NCI-H1436 treated with DMSO at 0.1 percent for 48 hours (cell line): ENCODE data around the gene MIA2.

Experiments
- DNase-seq: peaks from one replicate; lab custom pipeline; 2025; lab: John Stamatoyannopoulos, UW

Gene MIA2

GRCh38 chr14:39384177-39384576 is 150.5 kb downstream of the MIA2 start:
- DNase-seq, result no peak

- DNase-seq, result no peak
These were observed 159.6 kb downstream of the MIA2 start for GRCh38 chr14:39393289-39393688.

GRCh38 chr14:39395555-39396254 is 162.0 kb downstream of the MIA2 start:
- DNase-seq, result no peak

DNA sequence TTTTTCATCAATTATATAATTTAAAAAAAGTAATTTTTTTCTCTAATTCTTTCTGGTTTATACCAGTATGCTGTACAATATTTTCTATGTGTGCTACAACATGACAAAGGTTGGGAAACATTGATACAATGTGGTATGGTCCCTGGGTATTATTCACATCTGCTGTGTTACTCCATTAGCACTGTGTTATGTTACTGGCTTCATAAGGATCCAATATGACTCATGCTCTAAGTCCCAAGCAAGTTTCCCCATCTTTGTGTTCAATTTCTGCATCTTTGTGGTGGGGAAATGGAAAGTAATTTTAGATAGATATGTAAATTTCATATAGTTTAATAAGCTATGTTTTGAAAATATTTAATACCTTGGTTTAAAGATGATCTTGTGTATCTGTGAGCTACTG is 162.7 kb downstream of the MIA2 start:
- DNase-seq, result no peak

- DNase-seq, result no peak
These were observed 164.7 kb downstream of the MIA2 start for GRCh38 chr14:39398382-39398781.

DNA sequence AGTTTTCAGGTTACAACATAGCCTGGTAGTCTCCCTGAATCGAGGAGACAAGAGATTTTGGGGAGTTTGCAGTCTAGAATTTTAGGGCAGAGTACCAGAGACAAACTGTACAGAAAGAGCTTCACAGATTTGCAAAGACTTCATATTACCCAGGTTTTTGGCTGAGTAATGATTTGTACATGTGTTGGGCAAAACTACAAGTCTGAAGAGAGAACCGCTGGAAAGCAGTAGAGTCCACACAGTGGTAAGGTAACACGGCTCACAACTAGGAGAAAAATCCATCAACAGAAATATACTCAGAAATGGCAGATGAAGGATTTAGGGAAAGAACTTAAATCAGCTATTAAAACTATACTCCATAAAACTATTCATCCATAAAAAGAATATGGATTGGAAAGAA is 172.8 kb downstream of the MIA2 start:
- no peak for DNase-seq

DNA sequence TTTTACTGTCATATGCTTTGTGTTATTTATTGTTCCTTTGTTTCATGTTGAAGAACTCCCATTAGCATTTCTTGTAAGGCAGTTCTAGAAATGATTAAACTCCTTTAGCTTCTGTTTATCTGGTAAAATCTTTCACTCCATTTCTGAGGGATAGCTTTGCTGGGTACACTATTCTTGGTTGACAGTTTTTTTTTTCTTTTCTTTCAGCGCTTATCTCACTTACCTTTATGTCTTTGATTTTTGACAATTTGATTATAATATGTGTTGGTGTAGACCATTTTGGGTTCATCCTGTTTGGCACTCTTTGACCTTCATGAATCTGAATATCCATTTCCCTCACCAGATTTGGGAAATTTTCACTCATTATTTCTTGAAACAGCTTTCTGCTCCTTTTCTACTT is 182.4 kb downstream of the MIA2 start:
- no peak for DNase-seq

GRCh38 chr14:39417014-39417413 is 183.3 kb downstream of the MIA2 start:
- DNase-seq, result no peak

DNA sequence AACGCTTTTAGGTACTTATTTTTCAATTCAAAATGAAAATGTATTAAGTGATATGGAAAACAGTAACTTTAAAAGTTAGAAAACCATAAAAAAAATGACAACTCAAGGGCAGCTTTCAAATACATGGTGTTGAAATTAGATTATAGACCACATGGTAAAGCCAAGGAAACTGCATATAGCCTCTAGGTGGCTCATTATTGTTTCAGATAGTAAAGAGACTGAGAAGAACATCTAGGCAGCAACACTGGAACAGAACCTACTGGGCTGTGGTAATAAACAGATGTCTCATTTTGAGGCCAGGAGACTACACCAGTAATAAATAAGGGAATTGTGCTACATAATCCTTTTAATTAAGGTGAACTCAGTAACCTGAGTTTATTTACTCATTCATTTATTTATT is 185.6 kb downstream of the MIA2 start:
- no peak for DNase-seq

DNA sequence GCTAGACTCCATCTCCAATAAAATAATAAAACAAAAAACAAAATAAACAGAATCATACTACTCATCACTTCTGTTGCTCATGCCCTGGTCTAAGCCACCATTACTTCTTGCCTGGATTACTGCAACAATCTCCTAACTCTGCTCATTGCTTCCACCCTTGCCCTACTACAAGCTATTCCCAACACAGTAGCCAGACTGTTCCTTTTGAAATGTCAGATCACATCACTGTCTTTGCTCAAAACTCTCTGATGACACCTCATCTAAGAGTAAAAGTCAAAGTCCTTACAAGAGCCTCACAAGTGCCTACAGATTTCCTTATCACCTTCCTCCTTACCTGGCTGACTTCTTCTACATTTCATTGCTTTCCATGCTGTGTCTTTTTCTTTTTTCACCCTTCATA is 188.5 kb downstream of the MIA2 start:
- no peak for DNase-seq

- DNase-seq, result no peak
These were observed 190.1 kb downstream of the MIA2 start for GRCh38 chr14:39423793-39424192.

DNA sequence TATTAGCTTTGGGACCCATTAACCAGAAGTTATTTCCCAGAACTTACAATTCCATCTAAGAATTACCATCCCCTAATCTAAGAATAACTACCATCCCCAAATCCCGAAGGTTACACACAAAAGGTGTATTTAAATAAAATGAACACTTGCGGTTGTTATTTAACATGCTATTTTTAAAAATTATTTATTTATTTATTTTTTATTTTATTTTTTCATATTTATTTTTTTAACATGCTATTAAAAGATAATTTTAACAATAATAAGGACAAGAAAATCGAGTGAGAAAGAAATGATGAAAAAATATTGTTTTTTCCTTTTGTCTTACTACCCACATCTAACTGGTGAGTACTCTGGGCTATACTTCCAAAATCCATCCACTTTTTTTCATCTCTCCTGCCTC is 192.2 kb downstream of the MIA2 start:
- DNase-seq, result no peak

GRCh38 chr14:39426605-39427004 is 192.9 kb downstream of the MIA2 start:
- peak; percentile 16 for DNase-seq

- no peak for DNase-seq
These were observed 194.4 kb downstream of the MIA2 start for GRCh38 chr14:39428118-39428517.

GRCh38 chr14:39430762-39431415 is 197.2 kb downstream of the MIA2 start:
- DNase-seq, result no peak

DNA sequence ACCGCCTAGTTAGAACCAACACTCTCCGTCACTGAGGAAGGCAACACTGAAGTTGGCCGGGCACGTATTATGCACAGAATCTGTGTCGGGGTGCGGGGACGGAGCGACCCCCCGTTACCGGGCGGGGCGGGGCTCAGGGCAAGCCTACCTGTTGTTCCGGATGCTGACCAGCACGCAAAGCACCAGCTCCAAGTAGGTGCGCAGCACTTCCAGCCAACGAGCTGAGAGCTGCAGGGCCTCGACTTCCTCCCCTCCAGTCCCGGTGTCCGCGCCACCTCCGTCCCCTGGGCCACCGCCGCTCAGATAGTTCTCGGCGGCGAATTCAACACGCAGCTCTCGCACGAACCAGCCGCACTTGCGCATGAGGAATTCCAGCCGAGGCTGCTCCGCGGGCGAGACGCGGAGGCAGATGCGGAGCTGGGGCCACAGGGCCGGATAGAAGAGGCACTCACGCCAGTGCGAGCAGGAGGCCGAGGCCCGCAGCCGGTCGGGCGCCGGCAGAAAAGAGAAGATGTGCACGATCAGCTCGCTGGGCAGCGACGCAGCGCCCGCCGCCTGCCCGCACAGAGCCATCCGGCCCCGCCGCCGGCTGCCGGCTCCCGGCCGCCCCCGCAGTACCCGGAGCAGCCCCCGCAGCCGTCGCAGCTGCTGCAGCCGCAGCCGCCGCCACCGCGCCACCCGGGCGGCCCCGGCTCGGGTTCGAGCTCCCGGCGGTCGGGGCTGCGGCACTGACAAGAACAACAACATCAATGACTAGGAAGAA is 197.9 kb downstream of the MIA2 start:
- DNase-seq, result no peak

GRCh38 chr14:39432179-39432618 is 198.5 kb downstream of the MIA2 start, which contains the start of gene FBXO33:
FBXO33 (minus strand) TSS chr14:39432433; CDS start chr14:39432162, 271 bp downstream.
- peak; percentile 90 for DNase-seq

DNA sequence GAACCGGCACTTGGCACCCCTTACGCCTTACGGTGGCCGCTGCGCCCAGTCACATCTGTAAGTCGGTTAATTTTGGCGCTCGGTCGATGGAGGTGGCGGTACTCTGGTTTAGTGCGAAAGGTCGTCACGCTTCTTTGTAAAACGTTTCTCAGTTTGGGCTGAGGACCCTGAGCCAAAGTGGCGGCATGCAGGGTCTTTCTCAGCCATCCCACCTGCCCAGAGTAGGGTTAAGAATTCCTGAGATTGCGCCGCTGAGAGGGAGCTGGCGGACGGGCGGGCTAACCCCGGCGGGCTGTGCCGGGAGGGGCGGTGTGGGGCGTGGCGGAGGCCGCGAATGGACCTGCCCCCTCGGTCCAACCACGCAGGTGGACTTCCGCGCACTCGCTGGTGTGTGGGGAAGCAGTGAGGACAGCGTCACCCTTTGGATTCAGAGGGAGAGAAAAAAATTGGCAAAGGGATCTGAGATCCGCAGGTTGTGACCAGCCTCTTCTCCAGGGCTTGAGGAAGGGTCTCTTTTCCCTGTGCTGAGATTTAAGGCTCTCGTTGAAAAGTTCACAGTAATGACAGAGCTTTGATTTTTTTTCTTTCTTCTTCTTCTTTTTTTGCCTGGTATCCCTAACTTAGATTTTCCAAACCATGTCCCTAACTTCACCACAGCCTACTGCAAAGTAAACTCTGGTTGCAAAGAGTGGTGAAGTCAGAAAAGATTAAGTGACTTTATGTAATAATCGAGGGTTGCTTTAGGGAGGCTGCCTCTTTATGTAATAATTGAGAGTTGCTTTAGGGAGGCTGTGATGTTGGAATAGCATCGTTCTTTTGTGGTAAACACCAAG is 199.1 kb downstream of the MIA2 start:
- peak; percentile 90 for DNase-seq

DNA sequence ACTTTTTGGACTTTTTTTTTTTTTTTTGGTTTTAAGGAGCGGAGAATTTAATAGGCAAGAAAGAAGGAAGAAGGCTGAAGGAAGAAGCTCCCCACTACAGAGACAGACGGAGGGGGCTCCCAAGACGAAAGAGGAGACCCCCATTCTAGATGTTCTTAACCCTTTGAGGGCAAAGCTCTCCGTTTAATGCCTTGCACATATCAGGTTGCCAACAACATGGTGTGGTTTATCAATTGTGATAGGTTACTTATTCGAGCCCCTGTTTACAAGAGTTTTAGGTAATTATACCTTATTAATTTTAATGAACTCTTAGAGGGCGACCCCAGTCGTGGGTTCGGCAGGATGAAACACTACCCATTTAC is 199.7 kb downstream of the MIA2 start:
- DNase-seq, result no peak

DNA sequence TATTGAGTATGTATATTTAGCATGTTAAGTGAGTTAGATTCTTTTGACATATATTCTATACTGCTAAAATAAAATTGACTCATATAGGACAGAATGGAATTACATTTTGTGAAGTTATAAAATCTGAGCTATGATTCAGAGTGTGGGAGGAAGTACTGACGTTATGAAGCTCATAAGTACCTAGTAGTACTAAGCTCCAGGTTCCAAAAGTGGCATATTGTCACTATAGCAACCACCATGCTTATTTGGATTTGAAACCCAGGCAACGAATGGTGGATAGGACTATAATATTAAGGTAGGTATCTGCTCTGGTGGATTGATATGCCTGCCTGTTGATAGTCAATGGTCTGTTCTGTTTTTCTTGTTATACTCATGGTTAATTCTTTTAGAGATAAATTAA is 200.7 kb downstream of the MIA2 start:
- DNase-seq, result no peak

DNA sequence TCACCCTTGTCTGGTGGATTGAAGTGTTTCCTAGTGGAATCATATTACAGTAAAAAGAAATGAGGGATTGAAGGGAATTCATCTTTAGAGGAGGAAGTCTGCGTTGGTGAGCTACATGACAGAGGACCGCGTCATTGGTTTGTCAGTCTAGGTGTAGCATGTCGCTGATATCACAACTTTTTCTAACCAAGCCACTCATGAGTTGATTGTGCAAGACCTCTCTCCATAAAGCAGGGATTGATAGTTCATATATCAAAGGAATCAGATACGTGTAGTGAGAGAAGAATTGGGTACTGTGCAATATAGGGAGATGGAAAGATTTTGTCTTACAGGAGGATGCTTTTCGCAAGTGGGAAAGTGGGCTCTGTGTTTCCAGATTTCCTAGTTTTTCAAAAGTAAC is 201.5 kb downstream of the MIA2 start:
- no peak for DNase-seq
